Ovary (tissue), 9 donors: ENCODE results near the gene USF2. TPM values are rescaled to one million over a fixed set of nuclear protein-coding genes. Genes with fewer than 3 reads are reported as not detected.

Source experiments
- DNase-seq, 5 donors: peaks; one replicate each; pipeline ENCODE4 v3.0.0-alpha.2; 2019 to 2020
- H3K27ac ChIP-seq, 2 donors: fragments of 200-600 bp; one replicate each; pipeline versions ENCODE4 v1.5.1 to v1.8.0; 2019 to 2022
- H3K27me3 ChIP-seq: fragments of 200-600 bp; one replicate; pipeline ENCODE4 v1.8.0; 2022
- H3K36me3 ChIP-seq: fragments of 200-600 bp; sonication (generic); one replicate; pipeline ENCODE4 v1.5.1; 2019
- H3K4me1 ChIP-seq: one replicate; pipeline ENCODE4 v1.8.1; 2013; ENCODE audit warnings: mild to moderate bottlenecking, moderate library complexity; ENCODE audit not compliant: insufficient read depth
- H3K4me3 ChIP-seq: fragments of 200-600 bp; sonication (generic); one replicate; pipeline ENCODE4 v1.5.1; 2017
- H3K9me3 ChIP-seq, 2 donors: fragments of 200-600 bp in 1 of 2; sonication (generic) in 1 of 2; one replicate each; pipeline versions ENCODE4 v1.5.1 to v1.8.1; 2013 to 2019; ENCODE audit warnings: mild to moderate bottlenecking in 1 of 2, moderate library complexity in 1 of 2
- CTCF ChIP-seq, 3 donors: fragments of 450-650 bp in 2 of 3; fragments of 200-600 bp in 1 of 3; IDR thresholded peaks; one replicate each; pipeline versions ENCODE4 v1.5.1 to v1.8.0; 2016 to 2022; ENCODE audit warnings: antibody characterized with exemption in 3 of 3, mild to moderate bottlenecking in 1 of 3
- EP300 ChIP-seq: sonication (generic); formaldehyde crosslinking; IDR thresholded peaks from one replicate; pipeline ENCODE4 v1.6.1; 2017; ENCODE audit warnings: antibody characterized with exemption
- POLR2A ChIP-seq: fragments of 450-650 bp; IDR thresholded peaks from one replicate; pipeline ENCODE4 v1.6.1; 2017; ENCODE audit warnings: antibody characterized with exemption, mild to moderate bottlenecking, moderate library complexity
- WGBS, 3 donors: extraction: QIAGEN DNeasy Blood & Tissue Kit in 1 of 3; methylation state at CpG; one replicate each; pipeline versions ENCODE4 v1.1.5 to v1.1.7; 2013 to 2017; 5-methylcytosine and 5-hydroxymethylcytosine counted together
- intact Hi-C, 4 donors: fragments of 100-400 bp; cut with DNase I; formaldehyde crosslinking; loops; one replicate each; pipeline versions ENCODE4 v1.11.0 to v1.15.1; 2022 to 2023
- polyA plus RNA-seq, 2 donors: library from polyadenylated mRNA; stranded (reverse); fragments of 200-250 nt in 1 of 2; fragments of 350-450 nt in 1 of 2; fragmentation: Illumina TruSeq in 1 of 2; extraction: RNeasy Lipid Tissue Mini Kit (QIAGEN cat#74804) in 1 of 2; gene quantifications; one replicate each; pipeline ENCODE4 v1.2.3, GENCODE V29; 2013 to 2014
- total RNA-seq, 7 donors: library from RNA; depleted of rRNA in 2 of 7; stranded (reverse); fragments of >200 nt in 2 of 7; fragmentation: NEBNext Ultra II Directional in 3 of 7; extraction: Animal tissue kit (Norgen Biotek cat#: 25700) in 3 of 7; gene quantifications; one replicate each; pipeline versions ENCODE4 v1.1.0 to v1.2.4, GENCODE V29; 2016 to 2023
- donor health status: DM: no; HTN: no; CAD: no; lungs with moderate emphysema.
- donor health status: DM: no; HTN: no; CAD: no.
- donor health status: Bipolar disorder and iron deficiency.
- donor health status: DM: yes; HTN: yes; CAD: no.
- donor health status: DM: no; HTN: no; CAD: no.
- donor health status: DM: yes; HTN: yes; CAD: no.

The USF2 gene
- total and polyA plus RNA-seq, 9 donors: 105 to 218 (median 159) TPM

GRCh38 chr19:35298561-35298972 lies 29.8 kb downstream of the USF2 start:
- Histone ChIP-seq H3K4me3 (no peak overlapping the region), H3K27ac (no peak overlapping the region), H3K9me3 (no peaks in the 10 kb centered on the region), H3K27me3 (no peaks in the 10 kb centered on the region), H3K36me3 (no peaks in the 10 kb centered on the region), H3K4me1 (no peaks in the 10 kb centered on the region)
- intact Hi-C loops: no loop called here
- DNase-seq: no peak
- 92% methylated on average over 5 of the region's 5 CpGs for WGBS, 3 donors
- TF ChIP-seq EP300 (no peak), CTCF (IDR thresholded peaks at IDR 0.05) (no peak), POLR2A (no peak)

- Histone ChIP-seq H3K9me3 (no peaks in the 10 kb centered on the region), H3K4me3 (no peak overlapping the region), H3K36me3 (no peaks in the 10 kb centered on the region), H3K27me3 (no peaks in the 10 kb centered on the region), H3K27ac (no peak overlapping the region), H3K4me1 (no peaks in the 10 kb centered on the region)
- TF ChIP-seq POLR2A (no peak), CTCF (IDR thresholded peaks at IDR 0.05) (no peak), EP300 (no peak)
- 46 to 58% (median 54%) methylated on average over 34 to 54 of the region's 55 CpGs for WGBS, 3 donors
- intact Hi-C loops: no loop called here
- no peak for DNase-seq
Measured at GRCh38 chr19:35299523-35300338, 31.0 kb downstream of the USF2 start.

- Histone ChIP-seq H3K4me3 (no peak overlapping the region), H3K36me3 (no peaks in the 10 kb centered on the region), H3K27me3 (no peaks in the 10 kb centered on the region), H3K4me1 (no peaks in the 10 kb centered on the region), H3K9me3 (no peaks in the 10 kb centered on the region), H3K27ac (no peak overlapping the region)
- 72 to 88% (median 82%) methylated on average over 10 of the region's 10 CpGs for WGBS, 3 donors
- intact Hi-C loops: no loop called here
- TF ChIP-seq POLR2A: no peak
- no peak for TF ChIP-seq CTCF (IDR thresholded peaks at IDR 0.05)
- no peak for TF ChIP-seq EP300
- no peak for DNase-seq
Measured at GRCh38 chr19:35300339-35300649, 31.5 kb downstream of the USF2 start.

- H3K4me1 ChIP-seq: no peaks in the 10 kb centered on the region
- no peaks in the 10 kb centered on the region for H3K9me3 ChIP-seq
- no peak for TF ChIP-seq EP300
- TF ChIP-seq POLR2A: no peak
- TF ChIP-seq CTCF (IDR thresholded peaks at IDR 0.05): no peak
- H3K27ac ChIP-seq: no peak overlapping the region
- no peak for DNase-seq
- no peak overlapping the region for H3K4me3 ChIP-seq
- H3K27me3 ChIP-seq: no peaks in the 10 kb centered on the region
- intact Hi-C loops: no loop called here
- no peaks in the 10 kb centered on the region for H3K36me3 ChIP-seq
- WGBS, 3 donors: 93 to 95% (median 94%) methylated on average over 2 of the region's 2 CpGs
Measured at GRCh38 chr19:35301961-35302360, 33.2 kb downstream of the USF2 start.
